Measurements from ENCODE around the gene SARNP. TPM values are rescaled to one million over a fixed set of nuclear protein-coding genes. Genes with fewer than 3 reads are reported as not detected.
"Not testable (repeated sequence)": the region's sequence is repeated elsewhere in the genome, so short reads cannot be mapped to it uniquely, and the experiment has no call there.

Gene SARNP
- total RNA-seq, 1 experiment from 2014 or later: 308 TPM

DNA sequence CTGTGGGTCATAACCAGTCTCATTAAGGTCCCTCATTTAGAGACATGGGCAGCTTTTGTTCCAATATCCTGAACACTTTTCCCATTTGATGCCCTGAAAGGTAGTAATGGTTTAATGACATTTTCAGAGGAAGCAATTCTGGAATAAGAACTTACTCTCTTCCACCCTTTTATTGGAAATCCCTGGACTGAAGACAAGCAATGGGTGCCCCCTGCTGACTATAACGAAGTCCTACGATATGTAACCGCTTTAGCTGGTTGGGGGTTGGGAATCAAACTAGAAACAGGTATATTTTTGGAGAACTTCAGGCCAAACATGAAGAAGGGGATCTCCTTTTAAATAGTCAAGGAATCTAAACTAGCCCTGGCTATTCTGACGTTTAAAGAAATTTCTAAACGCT is 20.5 kb downstream of the SARNP start:
- DNase-seq (ENCODE audit: low spot score): no peak

DNA sequence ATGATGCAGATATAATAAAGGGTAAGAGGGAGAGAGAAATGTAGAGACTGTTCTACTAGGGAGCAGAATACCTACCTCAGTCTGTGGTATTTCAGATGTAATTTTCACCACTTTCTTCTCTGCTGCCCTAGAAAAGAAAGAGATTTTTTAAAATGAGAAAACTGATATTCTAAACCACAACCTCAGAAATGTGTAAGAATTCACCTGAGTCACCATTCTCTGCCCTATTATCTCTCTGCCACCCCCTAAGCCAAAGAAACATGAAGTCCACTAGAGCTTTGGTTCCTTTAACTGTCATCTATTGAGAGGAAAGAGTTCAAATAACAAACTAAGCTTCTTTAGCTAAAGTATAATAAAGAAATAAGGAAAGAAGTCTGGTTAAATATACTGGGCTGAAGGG is 21.6 kb downstream of the SARNP start:
- no peak for DNase-seq (ENCODE audit: low spot score)

- no peak for DNase-seq (ENCODE audit: low spot score)
Measured at GRCh38 chr12:55789893-55790292, 27.6 kb downstream of the SARNP start.

DNA sequence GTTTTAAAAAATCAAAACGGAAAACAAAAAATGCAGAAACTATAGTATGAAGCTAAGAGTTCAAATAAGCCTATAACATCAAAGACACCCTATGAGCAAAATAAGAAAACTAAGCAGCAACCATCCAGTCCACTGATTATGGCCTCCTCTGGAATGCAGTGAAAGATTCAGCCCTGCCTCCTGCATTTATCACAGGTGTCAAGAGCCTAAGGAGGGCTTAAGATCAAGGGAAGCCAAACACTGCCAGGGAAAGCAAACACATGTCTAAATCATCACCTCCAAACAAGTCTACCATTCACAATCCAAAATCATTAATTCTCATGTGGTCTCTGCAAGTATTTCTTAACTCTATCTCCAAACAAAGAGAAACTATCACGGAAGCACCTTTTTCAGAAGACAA is 28.4 kb downstream of the SARNP start:
- DNase-seq (ENCODE audit: low spot score): no peak

DNA sequence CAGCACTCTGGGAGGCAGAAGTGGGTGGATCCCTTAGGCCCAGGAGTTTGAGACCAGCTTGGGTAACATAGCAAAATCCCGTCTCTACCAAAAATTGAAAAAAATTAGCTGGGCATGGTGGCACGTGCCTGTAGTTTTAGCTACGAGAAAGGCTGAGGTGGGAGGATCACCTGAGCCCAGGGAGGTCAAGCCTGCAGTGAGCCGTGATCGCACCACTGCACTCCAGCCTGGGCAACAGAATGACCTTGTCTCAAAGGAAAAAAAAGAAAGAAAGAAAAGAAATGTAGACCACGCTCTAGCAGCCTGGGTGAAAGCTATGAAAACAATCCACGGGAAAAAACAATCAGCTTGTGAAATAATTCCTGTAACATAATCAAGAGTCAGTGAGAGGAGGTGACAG is 29.0 kb downstream of the SARNP start:
- no peak for DNase-seq (ENCODE audit: low spot score)

- DNase-seq (ENCODE audit: low spot score): no peak
Measured at GRCh38 chr12:55780685-55781084, 36.8 kb downstream of the SARNP start.

DNA sequence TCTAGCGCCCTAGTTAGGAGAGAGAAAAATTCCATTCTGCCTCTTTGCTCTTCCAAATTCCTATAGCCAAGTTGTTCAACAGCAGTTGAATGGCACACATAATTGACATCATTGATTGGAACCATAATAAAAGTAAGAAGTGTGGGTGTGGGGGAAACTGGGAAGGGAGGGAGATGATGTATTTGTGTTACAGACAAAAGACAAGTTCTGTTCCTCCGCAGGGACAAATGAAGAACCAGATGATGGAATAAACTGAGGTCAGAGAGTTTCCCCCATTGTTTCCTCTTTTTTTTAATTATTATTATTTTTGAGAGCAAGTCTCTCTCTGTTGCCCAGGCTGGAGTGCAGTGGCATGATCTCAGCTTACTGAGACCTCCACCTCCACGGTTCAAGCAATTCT is 39.7 kb downstream of the SARNP start:
- no peak for DNase-seq (ENCODE audit: low spot score)

- no peak for DNase-seq (ENCODE audit: low spot score)
Measured at GRCh38 chr12:55771736-55772135, 45.8 kb downstream of the SARNP start.

DNA sequence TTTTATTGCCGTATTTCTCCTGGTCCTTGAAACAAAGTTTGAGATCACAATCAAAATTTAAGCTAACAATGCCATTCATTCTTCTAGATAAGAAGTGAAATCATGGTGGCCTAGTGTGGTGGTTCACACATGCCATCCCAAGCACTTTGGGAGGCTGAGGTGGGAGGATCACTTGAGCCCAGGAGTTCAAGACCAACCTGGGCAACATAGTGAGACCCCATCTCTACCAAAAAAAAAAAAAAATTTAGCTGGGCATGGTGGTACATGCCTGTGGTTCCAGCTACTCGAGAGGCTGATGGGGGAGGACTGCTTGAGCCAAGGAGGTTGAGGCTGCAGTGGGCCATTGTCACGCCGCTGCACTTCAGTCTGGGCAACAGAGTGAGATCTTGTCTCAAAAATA is 50.4 kb downstream of the SARNP start:
- DNase-seq (ENCODE audit: low spot score): no peak

- no peak for DNase-seq (ENCODE audit: low spot score)
Measured at GRCh38 chr12:55765736-55766290, 51.7 kb downstream of the SARNP start.

- no peak for DNase-seq (ENCODE audit: low spot score)
Measured at GRCh38 chr12:55762646-55763045, 54.9 kb downstream of the SARNP start.

GRCh38 chr12:55760663-55761062 is 56.9 kb downstream of the SARNP start:
- no peak for DNase-seq (ENCODE audit: low spot score)

- DNase-seq (ENCODE audit: low spot score): not testable (repeated sequence)
Measured at GRCh38 chr12:55758575-55758974, 58.9 kb downstream of the SARNP start.

DNA sequence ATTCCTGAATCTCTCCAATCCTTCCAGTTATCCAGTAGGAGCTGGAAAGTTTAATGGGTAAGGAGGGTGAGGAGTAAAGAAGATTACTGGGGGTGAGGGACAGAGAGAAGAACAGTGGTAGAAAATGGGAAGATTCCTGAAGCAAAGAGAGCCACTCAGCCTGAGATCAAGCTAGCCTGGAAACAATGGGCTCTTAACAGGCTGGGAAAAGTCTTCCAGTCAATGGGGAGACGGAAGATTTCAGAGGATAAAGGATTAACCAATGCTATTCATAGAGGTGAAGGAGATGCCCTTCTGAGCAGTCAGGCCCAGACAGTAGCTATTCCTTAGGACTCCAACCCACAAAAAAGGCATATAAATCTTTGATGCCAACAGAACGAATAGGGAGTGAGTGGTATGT is 59.8 kb downstream of the SARNP start:
- no peak for DNase-seq (ENCODE audit: low spot score)

GRCh38 chr12:55755246-55755645 is 62.3 kb downstream of the SARNP start:
- no peak for DNase-seq (ENCODE audit: low spot score)

DNA sequence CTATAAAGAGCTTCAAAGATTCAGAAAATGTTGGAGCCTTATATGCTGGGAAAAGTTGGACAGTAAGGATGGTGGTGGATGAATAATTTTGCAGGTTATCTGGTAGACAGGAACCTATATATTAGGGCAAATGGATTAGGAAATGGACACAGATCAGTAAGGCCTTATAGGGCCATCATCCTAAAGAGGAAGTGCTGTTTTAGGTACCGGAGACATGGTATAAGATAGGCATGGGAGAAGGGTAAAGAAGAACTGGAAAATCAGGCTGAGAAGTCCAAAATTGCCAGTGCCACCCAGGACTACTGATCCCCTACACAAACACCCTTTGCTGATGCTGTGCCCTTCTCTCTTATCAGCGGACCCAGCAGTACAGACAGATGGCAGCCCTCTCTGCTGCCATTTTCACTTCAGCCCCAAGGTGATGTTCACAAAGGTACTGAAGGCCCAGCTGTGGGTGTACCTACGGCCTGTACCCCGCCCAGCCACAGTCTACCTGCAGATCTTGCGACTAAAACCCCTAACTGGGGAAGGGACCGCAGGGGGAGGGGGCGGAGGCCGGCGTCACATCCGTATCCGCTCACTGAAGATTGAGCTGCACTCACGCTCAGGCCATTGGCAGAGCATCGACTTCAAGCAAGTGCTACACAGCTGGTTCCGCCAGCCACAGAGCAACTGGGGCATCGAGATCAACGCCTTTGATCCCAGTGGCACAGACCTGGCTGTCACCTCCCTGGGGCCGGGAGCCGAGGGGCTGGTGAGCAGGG is 69.1 kb downstream of the SARNP start:
- no peak for DNase-seq (ENCODE audit: low spot score)

- no peak for DNase-seq (ENCODE audit: low spot score)
Measured at GRCh38 chr12:55746913-55747231, 70.7 kb downstream of the SARNP start.

DNA sequence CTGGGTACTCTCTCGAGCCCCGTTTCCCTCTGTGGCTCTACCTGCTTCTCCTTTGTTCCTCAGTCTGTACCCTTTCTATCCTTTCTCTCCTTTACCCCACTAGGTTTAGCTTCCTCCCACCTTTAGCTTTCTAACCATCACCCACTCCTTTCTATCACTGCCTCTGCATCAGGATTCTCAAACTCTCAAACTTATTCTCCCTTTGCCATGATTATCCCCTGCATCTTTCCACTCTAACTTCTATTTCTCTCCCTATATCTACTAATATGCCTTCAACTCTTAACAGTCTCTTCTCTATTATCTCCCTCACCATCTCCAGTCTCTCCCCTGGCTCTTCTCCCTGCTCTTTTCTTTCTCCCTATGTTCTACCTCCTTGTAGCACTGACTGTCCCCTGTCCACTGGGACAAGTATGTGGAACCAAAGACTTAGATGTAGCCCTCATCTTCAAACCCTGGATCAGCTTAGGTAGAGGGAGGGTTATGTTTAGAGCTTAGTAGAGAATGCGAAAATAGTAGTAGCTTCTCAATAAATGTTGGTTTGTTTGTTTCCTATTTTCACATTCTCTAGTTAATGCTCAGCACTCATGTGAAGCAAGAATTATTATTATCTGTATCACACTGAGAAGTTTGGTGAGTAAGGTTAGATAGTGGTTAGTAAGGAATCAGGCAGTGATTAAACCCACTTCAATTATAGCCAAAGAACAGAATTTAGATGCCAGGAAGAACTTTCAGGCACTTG is 71.2 kb downstream of the SARNP start:
- no peak for DNase-seq (ENCODE audit: low spot score)

DNA sequence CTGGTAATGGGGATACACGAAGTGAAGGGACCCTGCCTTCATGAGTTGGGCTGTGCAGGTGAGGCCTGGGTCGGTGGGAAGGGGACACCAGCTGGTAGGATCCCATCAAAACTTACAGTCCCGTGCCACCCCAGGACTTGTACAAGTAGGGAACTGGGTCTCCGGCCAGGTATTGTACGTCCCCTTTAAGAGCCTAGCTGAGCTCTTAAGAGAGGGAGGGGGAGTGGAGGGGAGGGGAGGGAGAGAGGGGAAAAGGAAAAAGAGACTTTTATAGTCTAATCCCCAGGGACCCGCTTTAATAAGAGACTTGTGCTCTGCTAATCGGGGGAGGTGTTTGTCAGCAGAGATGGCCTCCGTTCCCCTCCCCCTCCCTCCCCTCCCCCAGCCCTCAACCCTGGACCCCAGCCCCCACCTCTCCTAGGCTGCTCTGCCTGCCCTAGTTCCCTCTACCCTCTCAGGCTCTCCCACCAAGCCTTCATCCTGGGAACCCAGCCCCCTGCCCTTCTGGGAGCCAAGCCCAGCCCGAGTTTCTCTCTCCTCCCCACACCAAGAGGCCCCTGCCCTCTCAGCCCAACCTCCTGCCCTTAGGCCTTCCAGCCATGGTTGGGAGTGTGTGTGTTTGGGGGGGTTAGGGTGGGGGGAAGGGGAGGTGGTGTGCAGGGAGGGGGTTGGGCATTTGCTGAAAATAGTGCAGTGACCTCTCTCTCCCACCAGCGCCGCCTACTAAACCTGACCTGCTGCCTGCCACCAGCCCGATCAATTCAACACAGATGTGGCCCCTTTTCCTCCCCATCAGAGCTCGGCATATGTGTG is 72.0 kb downstream of the SARNP start:
- no peak for DNase-seq (ENCODE audit: low spot score)

DNA sequence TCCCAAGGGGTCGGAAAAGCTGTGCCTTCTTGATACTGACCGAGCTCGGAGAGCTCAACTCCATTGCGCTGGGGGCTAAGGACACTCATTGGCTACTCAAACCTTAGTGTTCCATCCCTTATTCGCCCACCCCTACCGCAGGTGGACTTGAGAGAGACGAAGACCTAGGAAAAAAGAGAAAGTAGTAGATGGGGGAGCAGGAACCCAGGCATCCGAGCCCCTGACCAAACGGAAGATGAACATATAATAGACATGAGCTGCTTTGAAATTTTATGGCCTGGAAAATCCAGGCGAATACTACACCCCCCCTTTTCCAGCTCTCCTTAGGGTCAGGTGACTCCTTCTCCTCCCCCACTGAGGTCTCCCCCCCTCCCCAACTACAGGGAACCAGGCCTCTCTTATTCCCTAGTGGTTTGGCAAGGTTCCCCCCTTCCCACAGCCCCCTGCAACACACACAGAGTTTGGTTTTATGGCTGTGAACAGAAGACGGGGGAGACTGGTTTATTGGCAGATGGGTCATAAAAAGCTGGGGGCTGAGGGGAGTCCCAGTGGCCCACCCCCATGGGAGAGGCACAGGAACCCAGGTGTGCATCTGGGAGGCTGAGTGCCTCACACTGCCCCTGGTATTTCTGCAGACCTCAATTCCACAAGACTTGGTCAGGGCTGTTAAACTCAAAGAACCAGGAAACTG is 73.0 kb downstream of the SARNP start:
- no peak for DNase-seq (ENCODE audit: low spot score)

GRCh38 chr12:55743406-55744339 is 73.9 kb downstream of the SARNP start:
- DNase-seq (ENCODE audit: low spot score): no peak

All from A172 (cell line).